8988T (cell line): ENCODE measurements around the gene DLG2.
A peak's percentile ranks its signal among the peaks of the same experiment; 100 is the strongest.

Source experiments
- DNase-seq: peaks from one replicate; pipeline ENCODE4 v3.0.0; 2011

DLG2 gene

GRCh38 chr11:84721561-84721961 is 905.6 kb downstream of the DLG2 start:
- DNase-seq = no peak

GRCh38 chr11:84720706-84721402 is 906.3 kb downstream of the DLG2 start:
- DNase-seq = no peak

GRCh38 chr11:84719935-84720577 is 907.1 kb downstream of the DLG2 start:
- DNase-seq = no peak

GRCh38 chr11:84714316-84714780 is 912.8 kb downstream of the DLG2 start:
- peak; percentile 10 for DNase-seq

- DNase-seq = no peak
These were observed 935.3 kb downstream of the DLG2 start for GRCh38 chr11:84691830-84692229.

- no peak for DNase-seq
These were observed 939.7 kb downstream of the DLG2 start for GRCh38 chr11:84687433-84687832.

- DNase-seq = no peak
These were observed 940.4 kb downstream of the DLG2 start for GRCh38 chr11:84686716-84687115.

- DNase-seq = no peak
These were observed 941.2 kb downstream of the DLG2 start for GRCh38 chr11:84685976-84686375.

- DNase-seq = no peak
These were observed 942.0 kb downstream of the DLG2 start for GRCh38 chr11:84685149-84685548.

- no peak for DNase-seq
These were observed 945.7 kb downstream of the DLG2 start for GRCh38 chr11:84681456-84681855.

GRCh38 chr11:84675396-84676025 is 951.6 kb downstream of the DLG2 start:
- DNase-seq = no peak

- DNase-seq = no peak
These were observed 953.4 kb downstream of the DLG2 start for GRCh38 chr11:84673753-84674152.

- DNase-seq = no peak
These were observed 955.7 kb downstream of the DLG2 start for GRCh38 chr11:84671325-84671999.

GRCh38 chr11:84663731-84664130 is 963.4 kb downstream of the DLG2 start:
- no peak for DNase-seq

GRCh38 chr11:84660257-84660977 is 966.7 kb downstream of the DLG2 start:
- no peak for DNase-seq

GRCh38 chr11:84655712-84656111 is 971.4 kb downstream of the DLG2 start:
- no peak for DNase-seq

GRCh38 chr11:84648471-84648870 is 978.7 kb downstream of the DLG2 start:
- no peak for DNase-seq

GRCh38 chr11:84645988-84646694 is 981.0 kb downstream of the DLG2 start:
- no peak for DNase-seq

- DNase-seq = no peak
These were observed 984.6 kb downstream of the DLG2 start for GRCh38 chr11:84642500-84642899.

- no peak for DNase-seq
These were observed 992.8 kb downstream of the DLG2 start for GRCh38 chr11:84634309-84634708.

GRCh38 chr11:84628871-84629620 is 998.1 kb downstream of the DLG2 start:
- no peak for DNase-seq
